ENCODE data around the gene DIP2B. TPM values are rescaled to one million over a fixed set of nuclear protein-coding genes. Genes with fewer than 3 reads are reported as not detected.

The DIP2B gene
- total RNA-seq, 4 donors from 2014 or later: 68.6 to 97.2 (median 73.7) TPM

- TF ChIP-seq EP300 (IDR thresholded peaks at IDR 0.05) (no peak), POLR2A (IDR thresholded peaks at IDR 0.05) (no peak), POLR2AphosphoS5 (IDR thresholded peaks at IDR 0.05) (no peak), CTCF (IDR thresholded peaks at IDR 0.05) (no peak)
- peaks cover 7% of the 10 kb centered on the region for H3K36me3 ChIP-seq
- 84% methylated on average over 2 of the region's 2 CpGs for WGBS
- DNase-seq (ENCODE audit: low spot score in 2 of 2): no peak
- H3K9me3 ChIP-seq: no peaks in the 10 kb centered on the region
- no peak overlapping the region for H3K27ac ChIP-seq
- H3K4me1 ChIP-seq: no peaks in the 10 kb centered on the region
- no peak overlapping the region for H3K4me3 ChIP-seq
- H3K27me3 ChIP-seq: no peaks in the 10 kb centered on the region
Observed at GRCh38 chr12:50775251-50775650, 270.5 kb downstream of the DIP2B start.

- 90% methylated on average over 9 of the region's 9 CpGs for WGBS
- Histone ChIP-seq H3K27ac (no peak overlapping the region), H3K4me1 (no peaks in the 10 kb centered on the region), H3K27me3 (no peaks in the 10 kb centered on the region), H3K36me3 (peaks cover 15% of the 10 kb centered on the region), H3K9me3 (no peaks in the 10 kb centered on the region), H3K4me3 (no peak overlapping the region)
- no peak for DNase-seq (ENCODE audit: low spot score in 2 of 2)
- TF ChIP-seq POLR2A (IDR thresholded peaks at IDR 0.05): no peak
- no peak for TF ChIP-seq POLR2AphosphoS5 (IDR thresholded peaks at IDR 0.05)
- TF ChIP-seq CTCF (IDR thresholded peaks at IDR 0.05): no peak
Observed at GRCh38 chr12:50776749-50777728, 272.3 kb downstream of the DIP2B start.

GRCh38 chr12:50778663-50779590 lies 274.1 kb downstream of the DIP2B start:
- Histone ChIP-seq H3K27ac (no peak overlapping the region), H3K9me3 (no peaks in the 10 kb centered on the region), H3K27me3 (no peaks in the 10 kb centered on the region), H3K36me3 (peaks cover 17% of the 10 kb centered on the region), H3K4me3 (no peak overlapping the region), H3K4me1 (no peaks in the 10 kb centered on the region)
- TF ChIP-seq POLR2A (IDR thresholded peaks at IDR 0.05) (no peak), CTCF (IDR thresholded peaks at IDR 0.05) (no peak), POLR2AphosphoS5 (IDR thresholded peaks at IDR 0.05) (no peak), EP300 (IDR thresholded peaks at IDR 0.05) (no peak)
- no peak for DNase-seq (ENCODE audit: low spot score in 2 of 2)
- WGBS: 89% methylated on average over 8 of the region's 8 CpGs

- no peaks in the 10 kb centered on the region for H3K9me3 ChIP-seq
- no peak for TF ChIP-seq EP300 (IDR thresholded peaks at IDR 0.05)
- peaks cover 17% of the 10 kb centered on the region for H3K36me3 ChIP-seq
- no peaks in the 10 kb centered on the region for H3K4me1 ChIP-seq
- no peaks in the 10 kb centered on the region for H3K27me3 ChIP-seq
- no peak for DNase-seq (ENCODE audit: low spot score in 2 of 2)
- WGBS: 86% methylated on average over 4 of the region's 4 CpGs
- no peak overlapping the region for H3K27ac ChIP-seq
- no peak overlapping the region for H3K4me3 ChIP-seq
Observed at GRCh38 chr12:50780013-50780412, 275.2 kb downstream of the DIP2B start.

- no peak for DNase-seq (ENCODE audit: low spot score in 2 of 2)
- no peaks in the 10 kb centered on the region for H3K27me3 ChIP-seq
- H3K9me3 ChIP-seq: no peaks in the 10 kb centered on the region
- 92% methylated on average over 4 of the region's 4 CpGs for WGBS
- TF ChIP-seq CTCF (IDR thresholded peaks at IDR 0.05) (no peak), EP300 (IDR thresholded peaks at IDR 0.05) (no peak), POLR2AphosphoS5 (IDR thresholded peaks at IDR 0.05) (no peak), POLR2A (IDR thresholded peaks at IDR 0.05) (no peak)
- H3K4me1 ChIP-seq: peaks cover 9% of the 10 kb centered on the region
- no peak overlapping the region for H3K27ac ChIP-seq
- peaks cover 17% of the 10 kb centered on the region for H3K36me3 ChIP-seq
- H3K4me3 ChIP-seq: no peak overlapping the region
Observed at GRCh38 chr12:50784501-50784900, 279.7 kb downstream of the DIP2B start.

Data from suprapubic skin (tissue), 4 donors.